ENCODE measurements around the gene F11.

DNA sequence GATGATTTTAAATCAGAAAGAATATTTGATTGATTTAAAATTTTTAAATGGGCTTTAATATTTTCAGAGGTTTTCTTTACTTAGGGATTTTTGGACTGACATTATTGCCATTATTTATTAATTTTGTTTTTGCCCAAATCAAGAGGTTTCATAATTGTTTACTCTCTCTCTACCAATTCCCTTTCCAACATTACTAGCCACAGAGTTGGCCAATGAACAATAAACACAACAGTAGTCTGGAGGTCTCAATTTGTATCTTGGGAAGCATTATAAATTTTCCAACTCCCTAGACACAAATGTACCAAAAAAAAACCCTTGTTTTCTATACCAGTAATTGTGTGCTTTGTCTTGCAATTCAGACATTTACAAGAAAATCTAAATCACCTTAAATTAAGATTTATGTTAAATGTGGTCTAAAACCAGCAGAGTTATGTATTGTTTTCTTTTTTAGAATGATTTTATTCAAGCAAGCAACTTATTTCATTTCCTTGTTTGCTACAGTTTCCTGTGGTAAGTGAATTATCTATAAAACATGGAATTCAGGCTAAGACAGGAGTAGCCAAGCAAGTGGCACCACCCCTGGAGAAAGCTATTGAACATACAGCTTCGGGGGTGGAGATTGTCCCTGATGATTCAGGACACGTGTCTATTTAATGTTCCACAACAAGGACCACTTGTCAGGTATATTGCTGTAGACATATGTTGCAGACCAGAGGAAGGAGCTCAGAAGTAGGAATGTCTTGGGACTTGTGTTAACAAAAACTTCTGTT is 38.1 kb upstream of the F11 start:
- TF ChIP-seq YY1 (IDR thresholded peaks at IDR 0.05; ENCODE audit: low read depth) (no peak), EP300 (IDR thresholded peaks at IDR 0.05; ENCODE audit: borderline replicate concordance) (no peak), RAD21 (IDR thresholded peaks at IDR 0.05; ENCODE audit: low read depth) (no peak)

All from Ishikawa (cell line).